SK-N-MC (cell line): ENCODE results near the gene AGRN.

Source experiments
- EZH2 ChIP-seq: fragments of 200-600 bp; sonication (generic); IDR thresholded peaks from one replicate; pipeline ENCODE4 v1.6.1; 2017; ENCODE audit warnings: antibody characterized with exemption
- FOXP2 ChIP-seq: optimal IDR thresholded peaks from 2 replicates; pipeline ENCODE3; 2011; ENCODE audit warnings: mild to moderate bottlenecking, moderate library complexity; ENCODE audit not compliant: insufficient read depth; ENCODE audit errors: extremely low read length, control extremely low read depth
- POLR2AphosphoS5 ChIP-seq: IDR thresholded peaks from 2 replicates; pipeline ENCODE4 v1.6.1; 2012; ENCODE audit warnings: mild to moderate bottlenecking, low read depth, low read length, borderline replicate concordance

DNA sequence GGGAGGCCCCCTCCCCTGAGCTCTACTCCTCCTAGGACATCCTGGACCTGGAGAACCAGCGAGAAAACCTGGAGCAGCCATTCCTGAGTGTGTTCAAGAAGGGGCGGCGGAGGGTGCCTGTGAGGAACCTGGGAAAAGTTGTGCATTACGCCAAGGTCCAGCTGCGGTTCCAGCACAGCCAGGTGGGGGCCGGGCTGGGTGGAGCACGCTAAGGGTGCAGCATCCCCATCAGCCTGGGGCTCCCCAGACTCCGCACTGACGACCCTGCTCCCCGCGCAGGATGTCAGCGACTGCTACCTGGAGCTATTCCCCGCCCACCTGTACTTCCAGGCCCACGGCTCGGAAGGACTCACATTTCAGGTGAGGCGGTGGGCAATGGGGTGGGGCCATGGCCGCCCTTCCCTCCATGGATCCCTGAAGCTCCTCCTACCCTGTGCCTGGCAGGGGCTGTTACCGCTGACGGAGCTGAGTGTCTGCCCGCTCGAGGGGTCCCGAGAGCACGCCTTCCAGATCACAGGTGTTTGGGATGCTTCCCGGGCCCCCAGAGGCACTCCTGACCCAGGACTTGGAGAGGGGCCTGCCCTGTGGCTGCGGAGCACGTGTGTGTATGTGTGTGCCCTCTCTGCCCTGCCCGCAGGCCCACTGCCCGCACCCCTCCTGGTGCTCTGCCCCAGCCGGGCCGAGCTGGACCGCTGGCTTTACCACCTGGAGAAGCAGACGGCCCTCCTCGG, 49.5 kb upstream of the AGRN start:
- TF ChIP-seq POLR2AphosphoS5 (no peak), EZH2 (no peak), FOXP2 (no peak)
